Ectodermal cell (in vitro differentiated cells): ENCODE data around the gene PALM2AKAP2.

Source experiments
- H3K27ac ChIP-seq: 2 replicates; pipeline ENCODE4 v1.7.0; 2013; ENCODE audit warnings: mild to moderate bottlenecking, low read depth, low read length; ENCODE audit not compliant: insufficient read depth, poor library complexity, severe bottlenecking
- H3K27me3 ChIP-seq: 2 replicates; pipeline ENCODE4 v1.7.0; 2013; ENCODE audit warnings: mild to moderate bottlenecking, low read length; ENCODE audit not compliant: insufficient read depth, control insufficient read depth, poor library complexity, severe bottlenecking
- H3K36me3 ChIP-seq: one replicate; pipeline ENCODE4 v1.7.0; 2013; ENCODE audit warnings: low read length; ENCODE audit not compliant: control insufficient read depth, insufficient read depth
- H3K4me1 ChIP-seq: one replicate; pipeline ENCODE4 v1.7.0; 2013; ENCODE audit warnings: low read length; ENCODE audit not compliant: control insufficient read depth, insufficient read depth
- H3K4me3 ChIP-seq: 2 replicates; pipeline ENCODE4 v1.7.0; 2013; ENCODE audit warnings: low read depth, low read length, control low read depth; ENCODE audit not compliant: insufficient read depth
- H3K9me3 ChIP-seq: 2 replicates; pipeline ENCODE4 v1.7.0; 2013; ENCODE audit warnings: mild to moderate bottlenecking, low read length, moderate library complexity; ENCODE audit not compliant: control insufficient read depth
- WGBS, 2 experiments: methylation state at CpG; one replicate each; pipeline ENCODE4 v1.1.7; 2013; ENCODE audit warnings: missing lambda C conversion rate in 2 of 2; 5-methylcytosine and 5-hydroxymethylcytosine counted together

Gene PALM2AKAP2

DNA sequence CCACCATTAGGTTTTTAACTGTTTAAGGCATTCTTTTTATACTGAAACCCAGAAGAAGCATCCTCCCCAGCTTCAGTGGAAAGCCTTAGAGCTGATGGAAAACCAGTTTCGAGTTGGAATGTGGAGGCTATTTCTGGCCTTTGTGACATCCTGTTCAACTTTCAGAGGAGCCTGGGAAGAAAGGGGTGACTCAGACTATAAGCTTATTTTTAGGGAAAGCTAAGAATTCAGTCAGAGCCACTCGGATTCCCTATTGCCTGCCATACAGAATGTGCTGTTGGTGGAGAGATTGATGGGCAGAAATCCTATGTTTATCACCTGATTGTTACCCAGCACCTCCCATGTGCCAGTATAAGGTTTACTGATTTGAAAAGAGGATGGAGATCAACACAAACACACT is 19.8 kb downstream of the PALM2AKAP2 start:
- WGBS, 2 experiments, result 66 to 86% methylated on average over 2 of the region's 2 CpGs
- Histone ChIP-seq H3K4me3 (no peak overlapping the region), H3K36me3 (no peaks in the 10 kb centered on the region), H3K9me3 (no peaks in the 10 kb centered on the region), H3K27ac (no peak overlapping the region), H3K4me1 (no peaks in the 10 kb centered on the region), H3K27me3 (no peaks in the 10 kb centered on the region)

- H3K9me3 ChIP-seq, result no peaks in the 10 kb centered on the region
- no peaks in the 10 kb centered on the region for H3K27me3 ChIP-seq
- no peaks in the 10 kb centered on the region for H3K4me1 ChIP-seq
- no peaks in the 10 kb centered on the region for H3K36me3 ChIP-seq
- no peak overlapping the region for H3K27ac ChIP-seq
- 20 to 67% methylated on average over 1 of the region's 1 CpG for WGBS, 2 experiments
- no peak overlapping the region for H3K4me3 ChIP-seq
Observed at GRCh38 chr9:109801484-109801883, 21.5 kb downstream of the PALM2AKAP2 start.

GRCh38 chr9:109802491-109802890 is 22.5 kb downstream of the PALM2AKAP2 start:
- no peak overlapping the region for H3K4me3 ChIP-seq
- H3K9me3 ChIP-seq, result no peaks in the 10 kb centered on the region
- no peaks in the 10 kb centered on the region for H3K27me3 ChIP-seq
- WGBS, 2 experiments, result 88 to 93% methylated on average over 1 of the region's 1 CpG
- H3K4me1 ChIP-seq, result no peaks in the 10 kb centered on the region
- no peak overlapping the region for H3K27ac ChIP-seq
- no peaks in the 10 kb centered on the region for H3K36me3 ChIP-seq

GRCh38 chr9:109805050-109805449 is 25.1 kb downstream of the PALM2AKAP2 start:
- Histone ChIP-seq H3K27me3 (no peaks in the 10 kb centered on the region), H3K4me3 (no peak overlapping the region), H3K27ac (no peak overlapping the region), H3K4me1 (no peaks in the 10 kb centered on the region), H3K36me3 (no peaks in the 10 kb centered on the region), H3K9me3 (no peaks in the 10 kb centered on the region)
- 90 to 93% methylated on average over 2 of the region's 2 CpGs for WGBS, 2 experiments

- Histone ChIP-seq H3K27ac (no peak overlapping the region), H3K4me1 (no peaks in the 10 kb centered on the region), H3K36me3 (no peaks in the 10 kb centered on the region), H3K27me3 (no peaks in the 10 kb centered on the region), H3K4me3 (no peak overlapping the region), H3K9me3 (no peaks in the 10 kb centered on the region)
- WGBS, 2 experiments, result 92 to 96% methylated on average over 2 of the region's 2 CpGs
Observed at GRCh38 chr9:109806506-109807115, 26.6 kb downstream of the PALM2AKAP2 start.

GRCh38 chr9:109811876-109812275 is 31.9 kb downstream of the PALM2AKAP2 start:
- 93 to 95% methylated on average over 1 of the region's 1 CpG for WGBS, 2 experiments
- no peak overlapping the region for H3K4me3 ChIP-seq
- H3K27me3 ChIP-seq, result no peaks in the 10 kb centered on the region

GRCh38 chr9:109812331-109812730 is 32.3 kb downstream of the PALM2AKAP2 start:
- H3K27ac ChIP-seq, result no peak overlapping the region
- H3K36me3 ChIP-seq, result no peaks in the 10 kb centered on the region
- H3K4me1 ChIP-seq, result no peaks in the 10 kb centered on the region
- no peak overlapping the region for H3K4me3 ChIP-seq
- H3K9me3 ChIP-seq, result no peaks in the 10 kb centered on the region
- 95 to 96% methylated on average over 4 of the region's 4 CpGs for WGBS, 2 experiments
- no peaks in the 10 kb centered on the region for H3K27me3 ChIP-seq

More at GRCh38 chr9:109811876-109812275, 31.9 kb downstream of the PALM2AKAP2 start:
- H3K9me3 ChIP-seq, result no peaks in the 10 kb centered on the region
- no peak overlapping the region for H3K27ac ChIP-seq
- H3K36me3 ChIP-seq, result no peaks in the 10 kb centered on the region
- no peaks in the 10 kb centered on the region for H3K4me1 ChIP-seq

GRCh38 chr9:109812818-109813281 is 32.9 kb downstream of the PALM2AKAP2 start:
- WGBS, 2 experiments, result 96 to 100% methylated on average over 1 of the region's 1 CpG
- peaks cover 5% of the 10 kb centered on the region for H3K4me1 ChIP-seq
- no peak overlapping the region for H3K4me3 ChIP-seq
- no peaks in the 10 kb centered on the region for H3K9me3 ChIP-seq
- H3K27ac ChIP-seq, result no peak overlapping the region
- no peaks in the 10 kb centered on the region for H3K36me3 ChIP-seq
- no peaks in the 10 kb centered on the region for H3K27me3 ChIP-seq

DNA sequence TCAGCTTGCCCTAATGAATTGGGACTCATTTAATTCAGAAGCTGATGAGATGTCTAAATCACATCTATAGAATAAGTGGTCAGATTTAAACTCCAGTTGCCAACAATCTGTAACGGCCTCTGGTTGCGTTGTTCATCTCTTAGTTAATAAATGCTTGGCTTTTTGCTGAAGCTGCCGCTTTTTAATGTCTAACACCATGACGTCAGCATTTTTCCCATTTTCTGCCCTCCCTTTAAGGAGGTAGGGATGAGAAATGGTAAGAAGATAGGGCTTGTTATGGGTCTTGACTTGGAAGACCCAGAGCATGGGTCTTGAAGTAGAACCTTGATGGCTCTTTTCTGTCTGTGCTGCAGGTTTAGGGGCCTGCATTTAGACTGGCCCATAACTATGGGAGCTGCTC is 33.3 kb downstream of the PALM2AKAP2 start:
- Histone ChIP-seq H3K36me3 (no peaks in the 10 kb centered on the region), H3K27ac (no peak overlapping the region), H3K27me3 (no peaks in the 10 kb centered on the region), H3K4me3 (no peak overlapping the region), H3K9me3 (no peaks in the 10 kb centered on the region), H3K4me1 (peaks cover 6% of the 10 kb centered on the region)
- WGBS, 2 experiments, result 53 to 63% methylated on average over 4 of the region's 4 CpGs

DNA sequence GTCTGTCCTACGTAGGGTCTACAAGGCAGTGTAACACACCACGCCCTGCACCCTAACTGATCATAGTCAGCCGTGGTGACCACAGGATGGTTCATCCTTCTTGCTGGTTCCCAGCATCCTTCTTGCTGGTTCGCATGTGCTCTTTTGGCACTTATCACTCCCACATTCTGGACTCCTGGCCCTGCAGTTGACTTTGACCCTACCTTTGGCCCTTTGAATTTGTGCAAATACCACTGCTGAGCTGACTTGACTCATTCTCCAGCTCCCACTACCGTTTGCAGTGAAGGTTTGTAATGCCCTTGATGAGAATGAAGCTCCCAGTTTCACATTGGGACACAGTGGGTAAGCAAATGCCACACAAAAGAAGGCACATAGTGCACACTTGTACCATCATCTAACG is 33.8 kb downstream of the PALM2AKAP2 start:
- Histone ChIP-seq H3K27ac (no peak overlapping the region), H3K4me1 (peaks cover 6% of the 10 kb centered on the region), H3K9me3 (no peaks in the 10 kb centered on the region), H3K27me3 (no peaks in the 10 kb centered on the region), H3K4me3 (no peak overlapping the region), H3K36me3 (no peaks in the 10 kb centered on the region)
- WGBS, 2 experiments, result 81 to 86% methylated on average over 5 to 6 of the region's 6 CpGs
